Aorta (tissue), 5 donors: ENCODE data around the gene NPAS3. TPM values are rescaled to one million over a fixed set of nuclear protein-coding genes. Genes with fewer than 3 reads are reported as not detected.

Source experiments
- ATAC-seq: fragments of 200-7000 bp; cut with Tn5 transposase; one replicate; pipeline ENCODE4 v1.9.1; 2022; ENCODE audit warnings: moderate library complexity; ENCODE audit not compliant: low FRiP score
- DNase-seq, 2 donors: peaks; one replicate each; pipeline ENCODE4 v3.0.0-alpha.2; 2020
- H3K27ac ChIP-seq, 2 donors: one replicate each; pipeline ENCODE4 v1.5.1; 2013; ENCODE audit warnings: low read length in 2 of 2, mild to moderate bottlenecking in 2 of 2, moderate library complexity in 2 of 2, control low read depth in 1 of 2, inconsistent platforms in 1 of 2, low read depth in 1 of 2
- H3K27me3 ChIP-seq, 2 donors: one replicate each; pipeline ENCODE4 v1.6.1; 2013; ENCODE audit warnings: control low read depth in 1 of 2, low read length in 1 of 2, mild to moderate bottlenecking in 1 of 2, moderate library complexity in 1 of 2; ENCODE audit not compliant: insufficient read depth in 2 of 2, control insufficient read depth in 1 of 2
- H3K36me3 ChIP-seq, 2 donors: one replicate each; pipeline ENCODE4 v1.6.1; 2013; ENCODE audit warnings: control low read depth in 1 of 2, low read length in 1 of 2, mild to moderate bottlenecking in 1 of 2; ENCODE audit not compliant: insufficient read depth in 2 of 2, control insufficient read depth in 1 of 2
- H3K4me1 ChIP-seq, 2 donors: one replicate each; pipeline ENCODE4 v1.6.1; 2013; ENCODE audit warnings: low read length in 2 of 2, control low read depth in 1 of 2, mild to moderate bottlenecking in 1 of 2, moderate library complexity in 1 of 2; ENCODE audit not compliant: insufficient read depth in 2 of 2, control insufficient read depth in 1 of 2
- H3K4me3 ChIP-seq, 2 donors: one replicate each; pipeline ENCODE4 v1.5.1; 2013; ENCODE audit warnings: low read length in 2 of 2, control low read depth in 1 of 2, mild to moderate bottlenecking in 1 of 2
- H3K9me3 ChIP-seq: one replicate; pipeline ENCODE4 v1.6.1; 2013; ENCODE audit warnings: mild to moderate bottlenecking, low read length; ENCODE audit not compliant: control insufficient read depth
- WGBS, 2 donors: extraction: QIAGEN DNeasy Blood & Tissue Kit; methylation state at CpG; one replicate each; pipeline ENCODE4 v1.1.7; 2013; 5-methylcytosine and 5-hydroxymethylcytosine counted together
- intact Hi-C, 2 donors: fragments of 100-400 bp; cut with DNase I; formaldehyde crosslinking; loops; one replicate each; pipeline versions ENCODE4 v1.14.2 to v1.15.0; 2022
- polyA plus RNA-seq, 2 donors: library from polyadenylated mRNA; stranded (reverse); fragments of 200-250 nt; gene quantifications; one replicate each; pipeline ENCODE4 v1.2.3, GENCODE V29; 2013
- total RNA-seq, 2 donors: library from RNA; stranded (reverse); fragmentation: NEBNext Ultra II Directional; extraction: Animal tissue kit (Norgen Biotek cat#: 25700); gene quantifications; one replicate each; pipeline ENCODE4 v1.2.1, GENCODE V29; 2021
- donor health status: healthy with polysubstance abuse.
- donor health status: Bipolar disorder and iron deficiency.
- donor health status: DM: no; HTN: no; CAD: no.
- donor health status: DM: no; HTN: no; CAD: no.
- donor health status: DM: yes; HTN: yes; CAD: no.

NPAS3 gene
- total and polyA plus RNA-seq, 4 donors = 0.13 to 4.3 (median 0.50) TPM

- no peak for DNase-seq
- 89 to 93% methylated on average over 3 of the region's 3 CpGs for WGBS, 2 donors
- Histone ChIP-seq H3K4me3 (no peak overlapping the region), H3K9me3 (no peaks in the 10 kb centered on the region), H3K4me1 (no peaks in the 10 kb centered on the region), H3K36me3 (no peaks in the 10 kb centered on the region), H3K27me3 (no peaks in the 10 kb centered on the region), H3K27ac (no peak overlapping the region)
- no peak for ATAC-seq
- intact Hi-C loops = no loop called here
These were observed 28.7 kb downstream of the NPAS3 start for GRCh38 chr14:32967421-32967820.

GRCh38 chr14:32968972-32969544, 30.4 kb downstream of the NPAS3 start:
- H3K27ac ChIP-seq = no peak overlapping the region
- WGBS, 2 donors = 79 to 80% methylated on average over 2 of the region's 2 CpGs
- H3K4me1 ChIP-seq = no peaks in the 10 kb centered on the region
- no peak for ATAC-seq
- H3K36me3 ChIP-seq = no peaks in the 10 kb centered on the region
- H3K9me3 ChIP-seq = no peaks in the 10 kb centered on the region
- intact Hi-C loops = no loop called here
- no peak overlapping the region for H3K4me3 ChIP-seq
- no peaks in the 10 kb centered on the region for H3K27me3 ChIP-seq
- DNase-seq = no peak

- Histone ChIP-seq H3K4me1 (no peaks in the 10 kb centered on the region), H3K27ac (no peak overlapping the region), H3K9me3 (no peaks in the 10 kb centered on the region), H3K36me3 (no peaks in the 10 kb centered on the region), H3K27me3 (no peaks in the 10 kb centered on the region), H3K4me3 (no peak overlapping the region)
- intact Hi-C loops = no loop called here
- DNase-seq (no peak), ATAC-seq (no peak)
- WGBS, 2 donors = 72 to 87% methylated on average over 2 of the region's 2 CpGs
These were observed 39.2 kb downstream of the NPAS3 start for GRCh38 chr14:32977913-32978312.

GRCh38 chr14:32978691-32979255, 40.1 kb downstream of the NPAS3 start:
- Histone ChIP-seq H3K4me3 (no peak overlapping the region), H3K9me3 (no peaks in the 10 kb centered on the region), H3K4me1 (no peaks in the 10 kb centered on the region), H3K27me3 (no peaks in the 10 kb centered on the region), H3K27ac (no peak overlapping the region), H3K36me3 (no peaks in the 10 kb centered on the region)
- no peak for ATAC-seq
- no peak for DNase-seq
- 91 to 95% methylated on average over 4 of the region's 4 CpGs for WGBS, 2 donors
- intact Hi-C loops = no loop called here

- DNase-seq (no peak), ATAC-seq (no peak)
- intact Hi-C loops = no loop called here
- no peak overlapping the region for H3K4me3 ChIP-seq
- no peaks in the 10 kb centered on the region for H3K4me1 ChIP-seq
- H3K36me3 ChIP-seq = no peaks in the 10 kb centered on the region
- H3K27ac ChIP-seq = no peak overlapping the region
- no peaks in the 10 kb centered on the region for H3K27me3 ChIP-seq
- H3K9me3 ChIP-seq = no peaks in the 10 kb centered on the region
- 87 to 91% methylated on average over 6 of the region's 6 CpGs for WGBS, 2 donors
These were observed 41.7 kb downstream of the NPAS3 start for GRCh38 chr14:32980178-32980901.

GRCh38 chr14:32980902-32981501, 42.3 kb downstream of the NPAS3 start:
- Histone ChIP-seq H3K9me3 (no peaks in the 10 kb centered on the region), H3K27me3 (no peaks in the 10 kb centered on the region), H3K36me3 (no peaks in the 10 kb centered on the region), H3K4me3 (no peak overlapping the region), H3K4me1 (no peaks in the 10 kb centered on the region), H3K27ac (no peak overlapping the region)
- DNase-seq (no peak), ATAC-seq (no peak)
- 51 to 83% methylated on average over 3 of the region's 3 CpGs for WGBS, 2 donors
- intact Hi-C loops = no loop called here

GRCh38 chr14:32984241-32984930, 45.7 kb downstream of the NPAS3 start:
- ATAC-seq (no peak), DNase-seq (no peak)
- Histone ChIP-seq H3K9me3 (no peaks in the 10 kb centered on the region), H3K4me3 (no peak overlapping the region), H3K27me3 (no peaks in the 10 kb centered on the region), H3K36me3 (no peaks in the 10 kb centered on the region), H3K27ac (no peak overlapping the region), H3K4me1 (no peaks in the 10 kb centered on the region)
- intact Hi-C loops = no loop called here
- WGBS, 2 donors = 83 to 91% methylated on average over 2 of the region's 2 CpGs

GRCh38 chr14:32985866-32986265, 47.2 kb downstream of the NPAS3 start:
- intact Hi-C loops = no loop called here

More at GRCh38 chr14:32985866-32986265, 47.2 kb downstream of the NPAS3 start:
- Histone ChIP-seq H3K27ac (no peak overlapping the region), H3K9me3 (no peaks in the 10 kb centered on the region), H3K4me3 (no peak overlapping the region), H3K27me3 (no peaks in the 10 kb centered on the region), H3K36me3 (no peaks in the 10 kb centered on the region), H3K4me1 (no peaks in the 10 kb centered on the region)
- ATAC-seq (no peak), DNase-seq (no peak)
- WGBS, 2 donors = 85 to 89% methylated on average over 8 of the region's 8 CpGs
